ENCODE results near the gene DRC7.

DNA sequence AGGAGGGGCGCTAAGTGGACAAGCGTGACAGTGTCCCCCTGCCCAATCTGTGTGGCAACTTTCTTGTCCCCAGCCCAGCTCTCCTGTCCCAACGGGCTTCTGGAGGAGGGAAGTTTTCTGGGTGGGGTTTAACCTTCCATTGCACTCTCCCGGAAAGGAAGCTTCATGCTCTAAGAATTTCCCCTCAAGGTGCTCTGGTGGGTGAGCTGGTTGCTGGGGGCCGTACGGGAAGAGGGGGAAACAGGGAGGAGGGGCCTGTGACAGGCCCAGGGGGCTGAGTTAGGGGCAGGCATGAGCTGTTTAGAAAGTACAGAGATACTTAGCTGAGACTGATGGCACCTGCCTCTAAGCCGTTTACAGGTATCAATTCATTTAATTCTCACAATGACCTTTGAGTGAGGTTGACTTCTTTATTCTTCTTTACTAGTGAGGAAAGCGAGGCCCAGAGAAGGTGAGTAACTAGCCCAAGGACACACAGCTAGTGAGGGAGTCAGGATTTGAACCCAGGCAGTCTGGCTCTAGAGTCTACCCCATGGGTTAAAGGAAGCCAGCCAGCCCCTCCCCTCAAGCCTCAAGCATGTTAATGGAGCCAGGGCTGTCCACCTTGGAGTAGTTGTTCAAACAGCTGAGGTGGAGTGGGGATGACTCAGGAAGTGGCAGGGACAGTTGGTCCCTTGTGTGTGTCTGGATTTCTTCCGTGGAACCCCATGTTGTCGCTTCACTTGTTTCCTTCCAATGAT lies 47.3 kb upstream of the DRC7 start:
- TF ChIP-seq, protein P1, sequence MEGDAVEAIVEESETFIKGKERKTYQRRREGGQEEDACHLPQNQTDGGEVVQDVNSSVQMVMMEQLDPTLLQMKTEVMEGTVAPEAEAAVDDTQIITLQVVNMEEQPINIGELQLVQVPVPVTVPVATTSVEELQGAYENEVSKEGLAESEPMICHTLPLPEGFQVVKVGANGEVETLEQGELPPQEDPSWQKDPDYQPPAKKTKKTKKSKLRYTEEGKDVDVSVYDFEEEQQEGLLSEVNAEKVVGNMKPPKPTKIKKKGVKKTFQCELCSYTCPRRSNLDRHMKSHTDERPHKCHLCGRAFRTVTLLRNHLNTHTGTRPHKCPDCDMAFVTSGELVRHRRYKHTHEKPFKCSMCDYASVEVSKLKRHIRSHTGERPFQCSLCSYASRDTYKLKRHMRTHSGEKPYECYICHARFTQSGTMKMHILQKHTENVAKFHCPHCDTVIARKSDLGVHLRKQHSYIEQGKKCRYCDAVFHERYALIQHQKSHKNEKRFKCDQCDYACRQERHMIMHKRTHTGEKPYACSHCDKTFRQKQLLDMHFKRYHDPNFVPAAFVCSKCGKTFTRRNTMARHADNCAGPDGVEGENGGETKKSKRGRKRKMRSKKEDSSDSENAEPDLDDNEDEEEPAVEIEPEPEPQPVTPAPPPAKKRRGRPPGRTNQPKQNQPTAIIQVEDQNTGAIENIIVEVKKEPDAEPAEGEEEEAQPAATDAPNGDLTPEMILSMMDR (IDR thresholded peaks at IDR 0.05), result no peak
- TF ChIP-seq AFF4 (CRISPR knock-in tag; IDR thresholded peaks at IDR 0.05; ENCODE audit: borderline replicate concordance) (no peak), NFYB (CRISPR knock-in tag; conservative IDR thresholded peaks at IDR 0.05; ENCODE audit: low read depth) (no peak), ZNF512 (CRISPR knock-in tag; IDR thresholded peaks at IDR 0.05; ENCODE audit: borderline replicate concordance) (no peak), NR1H2 (CRISPR knock-in tag; IDR thresholded peaks at IDR 0.05) (no peak), OVOL2 (CRISPR knock-in tag; IDR thresholded peaks at IDR 0.05; ENCODE audit: borderline replicate concordance) (no peak), TCF7 (CRISPR knock-in tag; IDR thresholded peaks at IDR 0.05; ENCODE audit: low read depth) (no peak)
- TF ChIP-seq, protein P2, sequence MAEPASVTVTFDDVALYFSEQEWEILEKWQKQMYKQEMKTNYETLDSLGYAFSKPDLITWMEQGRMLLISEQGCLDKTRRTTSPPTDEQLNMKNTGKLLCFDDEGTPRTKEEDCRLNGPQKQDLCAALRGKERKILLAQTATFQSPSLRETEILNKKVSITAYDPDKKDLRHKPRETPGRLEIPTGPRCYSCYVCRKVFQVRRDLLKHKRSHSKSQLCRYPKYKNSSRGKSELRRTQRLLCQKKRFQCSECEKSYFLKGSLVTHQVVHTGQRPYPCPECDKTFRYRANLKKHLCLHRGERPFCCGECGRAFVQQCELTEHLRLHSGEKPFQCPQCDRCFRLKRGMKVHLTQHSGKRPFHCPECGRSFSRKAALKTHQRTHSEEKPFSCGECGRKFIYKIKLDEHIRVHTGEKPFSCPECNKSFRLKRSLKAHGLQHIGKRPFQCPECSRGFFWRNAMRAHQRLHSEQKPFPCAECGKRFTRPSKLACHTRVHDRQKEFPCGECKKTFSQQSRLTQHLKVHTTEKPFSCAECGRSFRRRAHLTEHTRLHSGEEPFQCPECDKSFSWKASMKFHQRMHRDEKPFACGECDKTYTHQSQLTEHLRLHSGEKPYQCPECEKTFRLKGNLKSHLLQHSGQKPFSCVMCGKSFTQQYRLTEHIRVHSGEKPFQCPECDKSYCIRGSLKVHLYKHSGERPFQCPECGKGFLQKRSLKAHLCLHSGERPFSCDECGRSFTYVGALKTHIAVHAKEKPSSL (CRISPR knock-in tag; conservative IDR thresholded peaks at IDR 0.05), result no peak

All from WTC11 (cell line).